Breast epithelium (tissue), 4 donors: ENCODE results near the gene MNX1. TPM values are rescaled to one million over a fixed set of nuclear protein-coding genes. Genes with fewer than 3 reads are reported as not detected.
A peak's percentile ranks its signal among the peaks of the same experiment; 100 is the strongest.

Source experiments
- DNase-seq, 2 donors: peaks; one replicate each; pipeline ENCODE4 v3.0.0-alpha.2; 2019; ENCODE audit warnings: low spot score in 2 of 2
- H3K27ac ChIP-seq, 2 donors: fragments of 200-600 bp; sonication (generic) in 1 of 2; one replicate each; pipeline ENCODE4 v1.5.1; 2016 to 2019; ENCODE audit warnings: mild to moderate bottlenecking in 1 of 2
- H3K27me3 ChIP-seq, 2 donors: fragments of 200-600 bp; sonication (generic) in 1 of 2; one replicate each; pipeline versions ENCODE4 v1.5.1 to v1.6.0; 2017 to 2019; ENCODE audit warnings: control low read depth in 1 of 2, mild to moderate bottlenecking in 1 of 2
- H3K36me3 ChIP-seq: fragments of 200-600 bp; one replicate; pipeline ENCODE4 v1.5.1; 2019
- H3K4me1 ChIP-seq, 2 donors: fragments of 200-600 bp; sonication (generic); one replicate each; pipeline ENCODE4 v1.5.1; 2016 to 2019; ENCODE audit warnings: control low read depth in 1 of 2
- H3K4me3 ChIP-seq, 3 donors: fragments of 200-600 bp; sonication (generic); 1 replicate in 2 of 3; 2 replicates in 1 of 3; pipeline ENCODE4 v1.5.1; 2016 to 2019; ENCODE audit warnings: mild to moderate bottlenecking in 3 of 3, moderate library complexity in 2 of 3
- H3K9me3 ChIP-seq, 2 donors: fragments of 200-600 bp; sonication (generic) in 1 of 2; one replicate each; pipeline ENCODE4 v1.5.1; 2016 to 2019; ENCODE audit warnings: control low read depth in 1 of 2
- POLR2A ChIP-seq: fragments of 450-650 bp; IDR thresholded peaks from one replicate; pipeline ENCODE4 v1.6.1; 2016; ENCODE audit warnings: antibody characterized with exemption, mild to moderate bottlenecking, moderate library complexity
- POLR2AphosphoS5 ChIP-seq, 3 donors: sonication (generic); formaldehyde crosslinking; IDR thresholded peaks; one replicate each; pipeline ENCODE4 v1.6.1; 2017; ENCODE audit warnings: antibody characterized with exemption in 3 of 3
- intact Hi-C: fragments of 100-400 bp; cut with DNase I; formaldehyde crosslinking; loops from one replicate; pipeline ENCODE4 v1.15.1; 2023; ENCODE audit warnings: low total_unique reads
- total RNA-seq, 3 donors: library from RNA; depleted of rRNA; stranded (reverse); fragments of >200 nt; gene quantifications; one replicate each; pipeline ENCODE4 v1.1.0, GENCODE V29; 2016
- TF ChIP-seq, protein P1 (sequence below), 3 donors: fragments of 450-650 bp; IDR thresholded peaks; one replicate each; pipeline ENCODE4 v1.5.1; 2016 to 2017; ENCODE audit warnings: antibody characterized with exemption in 3 of 3, mild to moderate bottlenecking in 3 of 3, moderate library complexity in 3 of 3

MNX1 gene
- total RNA-seq, 3 donors from 2014 or later = 0.15 to 0.33 TPM; not detected in 1

DNA sequence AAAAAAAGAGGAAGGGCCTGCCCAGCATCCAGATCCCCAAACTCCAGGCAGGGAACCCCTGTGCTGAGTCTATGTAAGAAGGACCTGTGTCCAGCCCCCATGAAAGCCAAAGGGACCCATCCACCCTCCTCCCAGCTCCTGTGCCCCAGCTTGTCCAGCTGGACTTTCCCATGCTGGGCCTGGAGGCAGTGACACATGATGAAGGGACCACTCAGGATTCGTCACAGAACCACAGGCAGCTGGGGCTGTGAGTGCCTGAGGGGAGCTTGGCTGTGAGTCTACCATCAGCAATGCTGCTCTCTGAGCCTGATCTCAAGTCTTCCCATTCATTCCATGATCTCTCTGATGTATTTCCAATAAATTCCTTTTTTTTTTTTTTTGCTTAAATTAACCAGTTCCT lies 36.2 kb upstream of the MNX1 start:
- H3K9me3 ChIP-seq = no peaks in the 10 kb centered on the region
- DNase-seq = peak in 1 of 2 donors; percentile 21
- intact Hi-C loops = no loop called here

DNA sequence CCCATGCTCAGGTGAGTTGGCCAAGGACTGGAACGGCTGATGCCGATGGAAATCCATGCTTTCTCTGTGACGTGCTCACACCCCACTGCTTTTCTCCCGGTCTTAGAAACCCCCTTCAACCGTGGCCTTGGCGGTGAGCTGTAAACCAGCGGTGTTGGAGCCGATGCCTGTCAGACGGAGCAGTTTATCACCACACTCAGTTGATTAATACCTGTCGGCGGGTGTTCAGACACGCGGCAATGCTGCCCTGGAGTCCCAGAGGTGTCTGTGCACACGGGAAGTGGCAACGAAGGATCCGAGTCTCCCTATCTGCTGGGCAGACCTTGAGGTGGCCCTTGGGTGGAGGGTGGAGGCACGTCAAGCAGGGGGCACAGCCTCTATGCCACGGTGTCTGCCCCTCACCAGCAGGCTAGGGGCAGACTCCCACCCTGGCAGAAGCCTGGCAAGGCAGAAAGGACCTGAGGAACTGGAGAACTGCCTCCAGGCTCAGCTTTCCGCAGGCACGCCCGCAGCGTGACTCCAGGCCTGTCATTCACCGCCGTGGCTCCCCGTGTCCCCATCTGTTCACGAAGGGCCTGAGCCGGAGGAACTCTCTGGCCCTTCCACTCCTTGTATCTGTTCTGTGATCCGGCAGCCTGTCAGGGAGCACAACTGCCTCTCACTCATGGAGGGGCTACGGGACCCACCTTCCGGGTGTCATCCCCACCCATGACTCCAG lies 34.6 kb upstream of the MNX1 start:
- H3K9me3 ChIP-seq = no peaks in the 10 kb centered on the region
- no peak for TF ChIP-seq POLR2AphosphoS5 (IDR thresholded peaks at IDR 0.05)
- TF ChIP-seq, protein P1, sequence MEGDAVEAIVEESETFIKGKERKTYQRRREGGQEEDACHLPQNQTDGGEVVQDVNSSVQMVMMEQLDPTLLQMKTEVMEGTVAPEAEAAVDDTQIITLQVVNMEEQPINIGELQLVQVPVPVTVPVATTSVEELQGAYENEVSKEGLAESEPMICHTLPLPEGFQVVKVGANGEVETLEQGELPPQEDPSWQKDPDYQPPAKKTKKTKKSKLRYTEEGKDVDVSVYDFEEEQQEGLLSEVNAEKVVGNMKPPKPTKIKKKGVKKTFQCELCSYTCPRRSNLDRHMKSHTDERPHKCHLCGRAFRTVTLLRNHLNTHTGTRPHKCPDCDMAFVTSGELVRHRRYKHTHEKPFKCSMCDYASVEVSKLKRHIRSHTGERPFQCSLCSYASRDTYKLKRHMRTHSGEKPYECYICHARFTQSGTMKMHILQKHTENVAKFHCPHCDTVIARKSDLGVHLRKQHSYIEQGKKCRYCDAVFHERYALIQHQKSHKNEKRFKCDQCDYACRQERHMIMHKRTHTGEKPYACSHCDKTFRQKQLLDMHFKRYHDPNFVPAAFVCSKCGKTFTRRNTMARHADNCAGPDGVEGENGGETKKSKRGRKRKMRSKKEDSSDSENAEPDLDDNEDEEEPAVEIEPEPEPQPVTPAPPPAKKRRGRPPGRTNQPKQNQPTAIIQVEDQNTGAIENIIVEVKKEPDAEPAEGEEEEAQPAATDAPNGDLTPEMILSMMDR (IDR thresholded peaks at IDR 0.05) = no peak
- no peak for TF ChIP-seq POLR2A

More for the DNA sequence above, 36.2 kb upstream of the MNX1 start:
- no peaks in the 10 kb centered on the region for H3K27me3 ChIP-seq
- H3K4me1 ChIP-seq = no peaks in the 10 kb centered on the region
- H3K27ac ChIP-seq = no peak overlapping the region
- H3K36me3 ChIP-seq = no peaks in the 10 kb centered on the region
- H3K4me3 ChIP-seq = no peak overlapping the region
- no peak for TF ChIP-seq POLR2A
- TF ChIP-seq, protein P1 (IDR thresholded peaks at IDR 0.05) = no peak

DNA sequence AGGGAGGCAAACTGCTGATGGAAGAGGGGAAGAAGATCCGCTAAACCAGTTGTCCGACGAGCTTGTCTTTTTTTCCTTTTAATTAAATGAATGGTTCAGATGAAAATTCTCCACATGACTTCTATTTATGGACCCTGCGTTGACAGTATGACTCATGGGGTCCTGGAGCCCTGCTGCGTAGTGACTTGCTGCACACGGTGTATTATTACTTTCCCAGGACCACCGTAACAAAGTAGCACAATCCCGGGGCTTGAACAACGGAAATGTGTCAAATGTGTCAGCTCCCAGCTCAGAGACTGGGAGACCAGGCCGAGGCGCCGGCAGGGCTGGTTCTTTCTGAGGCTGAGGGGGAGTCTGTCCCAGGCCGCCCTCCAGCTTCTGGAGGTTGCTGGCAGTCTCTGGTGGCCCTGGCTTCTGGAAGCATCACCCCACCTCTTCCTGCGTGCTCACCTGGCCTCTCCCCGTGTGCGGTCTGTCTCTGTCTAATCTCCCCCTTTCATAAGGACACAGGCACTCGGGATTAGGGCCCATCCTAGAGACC lies 33.8 kb upstream of the MNX1 start:
- Histone ChIP-seq H3K4me1 (no peaks in the 10 kb centered on the region), H3K4me3 (peak overlapping the region in 1 of 3 donors; percentile 28), H3K36me3 (no peaks in the 10 kb centered on the region), H3K9me3 (no peaks in the 10 kb centered on the region), H3K27ac (peak overlapping the region in 1 of 2 donors; percentile 12), H3K27me3 (peaks cover 0 to 6% of the 10 kb centered on the region in 2 donors)
- no peak for TF ChIP-seq POLR2AphosphoS5 (IDR thresholded peaks at IDR 0.05)
- intact Hi-C loops = no loop called here
- no peak for DNase-seq

More for the DNA sequence above, 34.6 kb upstream of the MNX1 start:
- no peaks in the 10 kb centered on the region for H3K36me3 ChIP-seq
- intact Hi-C loops = no loop called here
- peaks cover 0 to 2% of the 10 kb centered on the region in 2 donors for H3K27me3 ChIP-seq
- H3K4me1 ChIP-seq = no peaks in the 10 kb centered on the region
- H3K4me3 ChIP-seq = no peak overlapping the region
- no peak for DNase-seq
- H3K27ac ChIP-seq = no peak overlapping the region

DNA sequence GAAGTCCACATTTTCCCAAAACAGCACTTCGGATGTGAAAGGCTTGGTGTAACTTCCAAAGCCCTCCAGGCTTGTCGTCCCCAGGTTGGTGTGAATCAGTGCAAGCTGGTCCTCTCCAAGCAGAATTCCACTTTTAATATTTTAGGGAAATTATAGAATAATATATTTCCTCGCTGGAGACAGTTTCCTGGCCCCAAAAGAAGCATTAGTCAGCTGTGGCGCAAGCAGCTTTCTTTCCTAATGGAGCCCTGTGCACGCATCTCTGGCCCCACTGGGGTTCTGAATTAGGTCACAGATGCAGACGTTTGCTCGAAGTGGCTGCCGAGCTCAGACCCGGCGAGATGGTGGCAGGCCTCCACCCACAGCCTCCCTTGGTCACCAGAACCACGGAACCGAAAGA lies 33.3 kb upstream of the MNX1 start:
- peak overlapping the region in 1 of 3 donors; percentile 28 for H3K4me3 ChIP-seq
- H3K4me1 ChIP-seq = no peaks in the 10 kb centered on the region
- intact Hi-C loops = no loop called here
- peaks cover 0 to 6% of the 10 kb centered on the region in 2 donors for H3K27me3 ChIP-seq
- no peaks in the 10 kb centered on the region for H3K9me3 ChIP-seq
- peak overlapping the region in 1 of 2 donors; percentile 12 for H3K27ac ChIP-seq
- TF ChIP-seq, protein P1 (IDR thresholded peaks at IDR 0.05) = no peak
- peak in 1 of 3 donors; percentile 10 for TF ChIP-seq POLR2AphosphoS5 (IDR thresholded peaks at IDR 0.05)
- no peak for DNase-seq
- H3K36me3 ChIP-seq = no peaks in the 10 kb centered on the region

DNA sequence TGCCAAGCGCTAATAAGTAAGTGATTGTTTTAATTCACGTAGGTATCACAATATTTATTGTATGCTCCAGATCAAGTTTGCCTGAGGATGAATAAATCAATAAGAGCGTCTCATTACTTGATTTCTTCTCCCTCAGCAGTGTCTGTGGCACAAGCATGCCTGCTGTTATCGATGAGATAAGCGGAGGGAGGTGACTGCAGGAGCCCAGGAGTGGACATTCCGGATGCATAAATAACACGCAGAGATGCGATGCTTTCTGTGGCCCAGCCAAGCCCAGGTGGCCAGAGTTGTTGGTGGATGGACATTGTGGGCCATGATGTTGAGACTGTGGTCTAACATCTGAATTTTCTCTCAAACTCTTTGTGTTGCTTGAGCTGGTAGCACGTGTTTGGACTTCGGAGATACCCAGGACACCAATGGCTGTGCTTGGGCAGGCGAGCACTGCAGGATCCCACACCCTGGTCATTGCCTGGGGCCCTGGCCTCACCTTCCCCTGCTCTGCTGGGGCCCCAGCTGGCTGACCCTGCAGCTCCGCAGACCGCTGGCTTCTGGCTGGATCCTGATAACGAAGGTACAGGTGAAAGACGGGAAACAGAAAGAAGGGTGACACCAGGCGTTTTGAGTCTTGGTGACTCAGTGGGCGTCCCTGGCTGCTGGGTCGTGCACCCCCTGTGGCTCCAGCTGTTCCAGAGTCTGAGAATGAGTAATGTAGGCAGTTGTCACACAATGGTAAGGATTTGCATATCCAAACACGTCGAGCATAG lies 31.2 kb upstream of the MNX1 start:
- intact Hi-C loops = no loop called here
- Histone ChIP-seq H3K27me3 (peaks cover 0 to 15% of the 10 kb centered on the region in 2 donors), H3K9me3 (no peaks in the 10 kb centered on the region), H3K4me3 (no peak overlapping the region), H3K4me1 (no peaks in the 10 kb centered on the region), H3K27ac (no peak overlapping the region), H3K36me3 (no peaks in the 10 kb centered on the region)
- TF ChIP-seq, protein P1 (IDR thresholded peaks at IDR 0.05) = no peak
- TF ChIP-seq POLR2A (no peak), POLR2AphosphoS5 (IDR thresholded peaks at IDR 0.05) (no peak)
- no peak for DNase-seq
